Trophoblast cell (in vitro differentiated cells and primary cell): ENCODE results near the gene TRIM8.

ENCODE experiments used
- DNase-seq, 2 donors: peaks; one replicate each; pipeline ENCODE4 v3.0.0-alpha.2; 2016
- H2AFZ ChIP-seq: 2 replicates; pipeline ENCODE4 v1.6.1; 2013; ENCODE audit warnings: low read length, moderate library complexity, mild to moderate bottlenecking; ENCODE audit not compliant: insufficient read depth, poor library complexity
- H2AK5ac ChIP-seq: 2 replicates; pipeline ENCODE4 v1.6.1; 2013; ENCODE audit warnings: mild to moderate bottlenecking, low read length
- H2BK120ac ChIP-seq: 2 replicates; pipeline ENCODE4 v1.6.1; 2013; ENCODE audit warnings: low read length, mild to moderate bottlenecking, moderate library complexity; ENCODE audit not compliant: insufficient read depth, poor library complexity
- H2BK12ac ChIP-seq: 2 replicates; pipeline ENCODE4 v1.6.1; 2013; ENCODE audit warnings: mild to moderate bottlenecking, low read length, moderate library complexity
- H2BK5ac ChIP-seq: 2 replicates; pipeline ENCODE4 v1.6.1; 2013; ENCODE audit warnings: low read length, low read depth, moderate library complexity, mild to moderate bottlenecking; ENCODE audit not compliant: poor library complexity
- H3K14ac ChIP-seq: 2 replicates; pipeline ENCODE4 v1.6.1; 2013; ENCODE audit warnings: mild to moderate bottlenecking, low read length
- H3K18ac ChIP-seq: 2 replicates; pipeline ENCODE4 v1.6.1; 2013; ENCODE audit warnings: mild to moderate bottlenecking, low read length
- H3K23ac ChIP-seq: 2 replicates; pipeline ENCODE4 v1.6.1; 2013; ENCODE audit warnings: low read length
- H3K27ac ChIP-seq: 2 replicates; pipeline ENCODE4 v1.5.1; 2013; ENCODE audit warnings: low read depth, mild to moderate bottlenecking, inconsistent platforms, low read length, moderate library complexity
- H3K27me3 ChIP-seq: 2 replicates; pipeline ENCODE4 v1.6.1; 2013; ENCODE audit warnings: inconsistent platforms, mild to moderate bottlenecking, low read length, moderate library complexity; ENCODE audit not compliant: insufficient read depth
- H3K36me3 ChIP-seq, 2 experiments: 1 replicate in 1 of 2; 2 replicates in 1 of 2; pipeline ENCODE4 v1.6.1; 2013; ENCODE audit warnings: low read length in 2 of 2, mild to moderate bottlenecking in 2 of 2, moderate library complexity in 1 of 2; ENCODE audit not compliant: insufficient read depth in 2 of 2, control insufficient read depth in 1 of 2
- H3K4ac ChIP-seq: 2 replicates; pipeline ENCODE4 v1.6.1; 2013; ENCODE audit warnings: low read depth, mild to moderate bottlenecking, low read length, moderate library complexity
- H3K4me1 ChIP-seq, 2 experiments: 1 replicate in 1 of 2; 2 replicates in 1 of 2; pipeline ENCODE4 v1.6.1; 2013; ENCODE audit warnings: low read length in 2 of 2, mild to moderate bottlenecking in 2 of 2, moderate library complexity in 1 of 2; ENCODE audit not compliant: insufficient read depth in 2 of 2, control insufficient read depth in 1 of 2
- H3K4me2 ChIP-seq: 2 replicates; pipeline ENCODE4 v1.6.1; 2013; ENCODE audit warnings: inconsistent platforms, mild to moderate bottlenecking, low read length, moderate library complexity
- H3K4me3 ChIP-seq: 2 replicates; pipeline ENCODE4 v1.5.1; 2013; ENCODE audit warnings: mild to moderate bottlenecking, low read depth, low read length, inconsistent platforms
- H3K79me1 ChIP-seq: one replicate; pipeline ENCODE4 v1.6.1; 2013; ENCODE audit warnings: low read length
- H3K79me2 ChIP-seq: 2 replicates; pipeline ENCODE4 v1.6.1; 2013; ENCODE audit warnings: low read length, mild to moderate bottlenecking; ENCODE audit not compliant: control insufficient read depth, insufficient read depth, poor library complexity
- H3K9ac ChIP-seq: 2 replicates; pipeline ENCODE4 v1.6.1; 2013; ENCODE audit warnings: mild to moderate bottlenecking, low read length
- H3K9me3 ChIP-seq: 2 replicates; pipeline ENCODE4 v1.6.1; 2013; ENCODE audit warnings: low read depth, mild to moderate bottlenecking, control low read depth, inconsistent platforms, low read length; ENCODE audit not compliant: insufficient read depth
- H4K12ac ChIP-seq: 2 replicates; pipeline ENCODE4 v1.6.1; 2013; ENCODE audit warnings: low read depth, mild to moderate bottlenecking, low read length, moderate library complexity
- H4K8ac ChIP-seq: 2 replicates; pipeline ENCODE4 v1.6.1; 2013; ENCODE audit warnings: low read depth, mild to moderate bottlenecking, low read length, moderate library complexity
- H4K91ac ChIP-seq: one replicate; pipeline ENCODE4 v1.6.1; 2013; ENCODE audit warnings: low read depth, mild to moderate bottlenecking, low read length, moderate library complexity
- WGBS: extraction: QIAGEN DNeasy Blood & Tissue Kit; methylation state at CpG from one replicate; pipeline ENCODE4 v1.1.7; 2013; ENCODE audit warnings: missing lambda C conversion rate; ENCODE audit not compliant: insufficient read length, insufficient coverage; ENCODE audit errors: extremely low coverage; 5-methylcytosine and 5-hydroxymethylcytosine counted together

The TRIM8 gene

DNA sequence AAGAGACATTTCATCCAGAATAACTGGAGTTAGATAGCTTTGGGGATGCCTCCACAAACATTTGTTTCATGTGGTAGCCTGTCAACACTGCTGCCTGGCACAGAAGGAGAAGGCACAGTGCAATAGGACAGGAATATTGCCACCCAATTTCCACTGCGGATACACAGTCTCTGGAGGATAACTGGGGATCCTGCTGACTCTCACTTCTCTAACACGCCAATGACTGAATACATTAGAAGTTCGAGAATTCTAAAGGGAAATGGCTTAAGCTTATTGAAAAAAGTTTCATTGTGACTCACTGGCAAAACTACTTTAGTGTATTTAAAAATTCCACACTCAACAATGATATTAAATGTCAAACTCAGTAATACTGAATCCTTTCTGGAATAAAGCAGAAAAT, 57.0 kb downstream of the TRIM8 start:
- Histone ChIP-seq H2AFZ (no peak overlapping the region), H3K4me1 (no peaks in the 10 kb centered on the region), H3K4ac (no peak overlapping the region), H3K36me3 (peaks cover 2 to 8% of the 10 kb centered on the region in 2 experiments), H2BK120ac (no peak overlapping the region), H3K14ac (no peak overlapping the region), H4K91ac (no peak overlapping the region), H3K27me3 (no peaks in the 10 kb centered on the region), H3K4me3 (no peak overlapping the region), H4K12ac (no peak overlapping the region), H3K23ac (no peak overlapping the region), H3K79me2 (no peaks in the 10 kb centered on the region), H2BK5ac (no peak overlapping the region), H3K79me1 (no peaks in the 10 kb centered on the region), H3K4me2 (no peak overlapping the region), H2AK5ac (no peak overlapping the region), H4K8ac (no peak overlapping the region), H3K27ac (no peak overlapping the region), H3K9me3 (no peaks in the 10 kb centered on the region), H3K9ac (peak overlapping the region; percentile 45), H2BK12ac (no peak overlapping the region), H3K18ac (no peak overlapping the region)
- no peak for DNase-seq
- no CpG with 5 or more reads among the region's 3 CpGs for WGBS

DNA sequence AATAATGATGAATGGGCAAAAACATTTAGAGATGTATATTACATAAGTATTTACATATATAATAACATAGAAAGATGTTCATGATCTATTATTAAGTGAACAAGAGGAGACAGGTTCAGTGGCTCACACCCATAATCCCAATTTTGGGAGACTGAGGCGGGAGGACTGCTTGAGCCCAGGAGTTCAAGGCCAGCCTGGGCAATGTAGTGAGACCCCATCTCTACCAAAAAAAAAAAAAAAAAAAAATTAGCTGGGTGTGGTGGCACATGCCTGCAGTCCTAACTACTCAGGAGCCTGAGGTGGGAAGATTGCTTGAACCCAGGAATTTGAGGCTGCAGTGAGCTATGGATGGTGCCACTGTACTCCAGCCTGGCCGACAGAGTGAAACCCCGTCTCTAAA, 57.5 kb downstream of the TRIM8 start:
- Histone ChIP-seq H3K14ac (no peak overlapping the region), H3K36me3 (peaks cover 2 to 4% of the 10 kb centered on the region in 2 experiments), H3K79me2 (no peaks in the 10 kb centered on the region), H4K12ac (no peak overlapping the region), H4K8ac (no peak overlapping the region), H3K18ac (no peak overlapping the region), H3K23ac (no peak overlapping the region), H2BK5ac (no peak overlapping the region), H3K9ac (no peak overlapping the region), H2AFZ (no peak overlapping the region), H2BK120ac (no peak overlapping the region), H3K4me3 (no peak overlapping the region), H3K4me1 (no peaks in the 10 kb centered on the region), H3K27ac (no peak overlapping the region), H2BK12ac (no peak overlapping the region), H3K4me2 (no peak overlapping the region), H3K79me1 (no peaks in the 10 kb centered on the region), H2AK5ac (no peak overlapping the region), H3K9me3 (no peaks in the 10 kb centered on the region), H4K91ac (no peak overlapping the region), H3K27me3 (no peaks in the 10 kb centered on the region), H3K4ac (no peak overlapping the region)
- no peak for DNase-seq
- no CpG with 5 or more reads among the region's 3 CpGs for WGBS

GRCh38 chr10:102702742-102703141, 58.5 kb downstream of the TRIM8 start:
- no CpG with 5 or more reads among the region's 2 CpGs for WGBS
- H3K4ac ChIP-seq = no peak overlapping the region
- no peaks in the 10 kb centered on the region for H3K79me1 ChIP-seq
- H3K4me2 ChIP-seq = no peak overlapping the region
- H3K36me3 ChIP-seq = peaks cover 2 to 4% of the 10 kb centered on the region in 2 experiments
- H3K4me1 ChIP-seq = no peaks in the 10 kb centered on the region
- H3K4me3 ChIP-seq = no peak overlapping the region
- no peak overlapping the region for H4K12ac ChIP-seq
- no peak overlapping the region for H3K18ac ChIP-seq
- no peak overlapping the region for H2AK5ac ChIP-seq
- no peak overlapping the region for H3K27ac ChIP-seq
- H2BK5ac ChIP-seq = no peak overlapping the region
- no peak overlapping the region for H3K23ac ChIP-seq
- H4K91ac ChIP-seq = no peak overlapping the region
- DNase-seq = no peak
- no peak overlapping the region for H3K14ac ChIP-seq
- H2BK12ac ChIP-seq = no peak overlapping the region
- H2AFZ ChIP-seq = no peak overlapping the region
- no peak overlapping the region for H4K8ac ChIP-seq
- no peak overlapping the region for H3K9ac ChIP-seq
- H3K79me2 ChIP-seq = no peaks in the 10 kb centered on the region
- no peaks in the 10 kb centered on the region for H3K9me3 ChIP-seq
- no peaks in the 10 kb centered on the region for H3K27me3 ChIP-seq
- H2BK120ac ChIP-seq = no peak overlapping the region

DNA sequence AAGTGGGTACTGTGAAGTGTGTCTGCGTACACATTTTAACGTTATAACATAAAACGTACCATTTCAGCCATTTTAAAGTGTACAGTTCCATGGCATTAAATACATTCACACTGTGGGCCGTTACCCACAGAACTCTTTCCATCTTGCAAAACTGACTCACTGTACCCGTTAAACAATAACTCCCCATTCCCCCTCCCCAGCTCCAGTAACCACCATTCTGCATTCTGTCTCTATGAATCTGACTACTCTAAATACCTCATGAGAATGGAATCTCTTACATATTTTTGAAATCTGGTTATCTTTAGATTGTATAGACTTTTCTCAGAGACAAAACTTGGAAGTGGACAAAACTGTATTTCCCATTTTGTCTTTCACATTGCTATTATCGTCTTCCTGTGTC, 60.6 kb downstream of the TRIM8 start:
- H2AFZ ChIP-seq = no peak overlapping the region
- H4K8ac ChIP-seq = no peak overlapping the region
- no CpG with 5 or more reads among the region's 6 CpGs for WGBS

More for the DNA sequence above, 60.6 kb downstream of the TRIM8 start:
- Histone ChIP-seq H4K12ac (no peak overlapping the region), H2BK120ac (no peak overlapping the region), H2BK12ac (no peak overlapping the region), H3K36me3 (peaks cover 2 to 4% of the 10 kb centered on the region in 2 experiments), H3K27me3 (no peaks in the 10 kb centered on the region), H2BK5ac (no peak overlapping the region), H3K9ac (no peak overlapping the region), H3K18ac (no peak overlapping the region), H3K4me3 (no peak overlapping the region), H3K9me3 (no peaks in the 10 kb centered on the region), H3K79me2 (no peaks in the 10 kb centered on the region), H4K91ac (no peak overlapping the region), H3K4me2 (no peak overlapping the region), H3K4ac (no peak overlapping the region), H3K79me1 (no peaks in the 10 kb centered on the region), H3K27ac (no peak overlapping the region), H3K14ac (no peak overlapping the region), H3K4me1 (no peaks in the 10 kb centered on the region), H2AK5ac (no peak overlapping the region), H3K23ac (no peak overlapping the region)
- peak in 1 of 2 donors; percentile 26 for DNase-seq
